Activated T-cell treated with anti-CD3 and anti-CD28 coated beads, Interleukin-2, amount 50 U/mL, for 72 hours (primary cell): Measurements from ENCODE around the gene SULF2. TPM values are rescaled to one million over a fixed set of nuclear protein-coding genes. Genes with fewer than 3 reads are reported as not detected.

Source experiments
- ATAC-seq, 2 donors: fragments of 150-1000 bp; cut with Tn5 transposase; replicated peaks in 1 of 2; 2 replicates each; pipeline ENCODE4 v1.10.0; 2021; ENCODE audit warnings: moderate library complexity in 2 of 2, mild to moderate bottlenecking in 1 of 2
- DNase-seq, 2 donors: peaks; one replicate each; pipeline ENCODE4 v3.0.0; 2021 to 2022; ENCODE audit warnings: mixed read lengths in 1 of 2
- H3K27ac Mint-ChIP-seq: one replicate; pipeline ENCODE4 v1.8.0; 2022; ENCODE audit warnings: mild to moderate bottlenecking, moderate library complexity, mixed read lengths
- H3K27me3 Mint-ChIP-seq: one replicate; pipeline ENCODE4 v1.8.0; 2022; ENCODE audit warnings: low read depth, mixed read lengths
- H3K36me3 Mint-ChIP-seq, 2 donors: one replicate each; pipeline ENCODE4 v1.8.0; 2022; ENCODE audit warnings: mixed read lengths in 2 of 2, mild to moderate bottlenecking in 1 of 2; ENCODE audit not compliant: insufficient read depth in 2 of 2
- H3K4me1 Mint-ChIP-seq: one replicate; pipeline ENCODE4 v1.8.0; 2022; ENCODE audit warnings: low read depth, mixed read lengths
- H3K4me3 Mint-ChIP-seq, 2 donors: one replicate each; pipeline ENCODE4 v1.8.0; 2022; ENCODE audit warnings: mild to moderate bottlenecking in 2 of 2, mixed read lengths in 2 of 2, moderate library complexity in 2 of 2
- H3K9me3 Mint-ChIP-seq, 2 donors: one replicate each; pipeline ENCODE4 v1.8.0; 2022; ENCODE audit warnings: mixed read lengths in 2 of 2
- total RNA-seq, 2 donors: library from RNA; stranded (reverse); gene quantifications; one replicate each; pipeline ENCODE4 v1.2.3, GENCODE V29; 2022

SULF2 gene
- total RNA-seq, 2 donors from 2014 or later: 0.65 to 0.72 TPM

DNA sequence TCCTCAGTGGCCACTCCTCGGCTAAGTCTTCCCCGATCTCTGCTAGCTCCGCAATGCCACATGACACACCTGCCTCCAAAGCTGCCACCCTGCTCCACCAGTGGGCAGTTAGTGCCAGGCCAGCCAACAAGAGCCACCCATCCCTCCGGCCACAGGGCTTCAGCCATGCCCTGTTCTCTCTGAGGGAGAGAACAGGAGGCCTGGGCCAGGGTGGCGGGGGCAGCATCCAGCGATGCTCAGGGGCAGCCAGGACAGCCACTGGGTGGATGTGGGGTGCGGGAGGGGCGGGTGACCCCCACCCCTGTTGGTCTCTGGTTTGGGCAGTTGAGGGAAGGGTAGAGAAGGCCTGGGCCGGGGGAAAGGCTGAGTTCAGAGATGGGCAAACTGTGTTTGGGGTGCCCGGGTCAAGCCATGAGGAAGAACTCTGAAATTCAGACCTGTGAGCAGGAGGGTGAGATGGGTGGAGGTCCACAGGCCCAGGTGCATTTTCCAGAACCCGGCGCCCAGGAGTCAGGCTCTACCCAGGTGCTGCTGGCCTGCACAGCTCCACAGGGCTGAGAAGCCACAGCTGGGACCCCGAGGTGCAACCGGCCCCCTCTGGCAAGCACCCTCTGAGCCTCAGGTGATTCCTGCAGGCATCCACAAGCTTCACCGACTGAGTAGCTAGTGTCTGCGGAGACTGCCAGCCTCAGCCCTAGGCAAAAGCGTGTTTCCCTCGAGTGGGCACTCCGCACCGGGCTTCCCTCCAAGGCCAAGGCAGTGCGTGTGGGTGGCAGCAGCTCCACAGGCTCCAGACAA lies 91.1 kb downstream of the SULF2 start:
- H3K9me3 Mint-ChIP-seq: no peaks in the 10 kb centered on the region
- H3K36me3 Mint-ChIP-seq: no peaks in the 10 kb centered on the region
- no peak for ATAC-seq

DNA sequence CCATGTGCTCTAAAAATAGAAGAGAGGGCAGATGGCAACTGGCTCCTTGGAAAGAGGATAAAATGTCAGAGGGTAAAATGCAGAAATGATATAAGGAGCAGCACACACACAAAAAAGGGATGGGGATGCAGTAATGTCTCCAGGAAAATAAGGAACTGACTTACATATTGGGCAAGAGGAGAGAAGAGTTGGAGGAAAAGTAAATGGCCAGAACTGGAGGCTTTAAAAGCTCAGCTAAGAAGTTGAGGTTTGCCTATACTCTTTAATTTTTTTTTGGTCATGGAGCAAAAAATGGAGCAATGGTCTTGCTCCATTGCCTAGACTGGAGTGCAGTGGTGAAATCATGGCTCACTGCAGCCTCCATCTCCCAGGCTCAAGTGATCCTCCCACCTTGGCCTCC lies 93.7 kb downstream of the SULF2 start:
- DNase-seq (no peak), ATAC-seq (no peak)
- Mint-ChIP-seq H3K4me1 (peaks cover 13% of the 10 kb centered on the region), H3K27ac (no peak overlapping the region), H3K36me3 (no peaks in the 10 kb centered on the region), H3K9me3 (no peaks in the 10 kb centered on the region), H3K27me3 (no peaks in the 10 kb centered on the region), H3K4me3 (no peak overlapping the region)

More for the DNA sequence above, 91.1 kb downstream of the SULF2 start:
- H3K4me1 Mint-ChIP-seq: peaks cover 13% of the 10 kb centered on the region
- DNase-seq: no peak
- H3K4me3 Mint-ChIP-seq: no peak overlapping the region
- H3K27me3 Mint-ChIP-seq: no peaks in the 10 kb centered on the region
- no peak overlapping the region for H3K27ac Mint-ChIP-seq

DNA sequence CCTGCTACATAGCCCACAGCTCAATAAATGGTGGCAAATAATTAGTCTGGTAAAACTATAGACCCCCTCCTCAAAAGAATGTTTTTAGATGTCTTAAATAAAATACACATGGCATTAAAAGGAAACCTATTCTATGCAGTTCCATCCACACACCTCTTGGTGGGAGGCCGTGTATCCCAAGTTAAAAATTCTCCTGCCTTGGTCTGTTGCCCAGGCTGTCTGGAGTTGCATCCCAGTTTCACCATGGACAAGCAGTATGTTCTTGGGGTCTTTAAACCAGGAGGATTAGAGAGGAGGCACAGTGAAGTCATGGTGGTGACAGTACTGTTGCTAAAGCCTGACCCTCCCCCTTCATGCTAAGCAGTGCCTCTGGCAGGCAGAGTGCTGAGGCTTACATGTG lies 95.5 kb downstream of the SULF2 start:
- H3K9me3 Mint-ChIP-seq: no peaks in the 10 kb centered on the region
- H3K27ac Mint-ChIP-seq: no peak overlapping the region
- no peaks in the 10 kb centered on the region for H3K36me3 Mint-ChIP-seq
- H3K4me1 Mint-ChIP-seq: no peaks in the 10 kb centered on the region
- DNase-seq: no peak
- no peaks in the 10 kb centered on the region for H3K27me3 Mint-ChIP-seq
- ATAC-seq: no peak
- no peak overlapping the region for H3K4me3 Mint-ChIP-seq

DNA sequence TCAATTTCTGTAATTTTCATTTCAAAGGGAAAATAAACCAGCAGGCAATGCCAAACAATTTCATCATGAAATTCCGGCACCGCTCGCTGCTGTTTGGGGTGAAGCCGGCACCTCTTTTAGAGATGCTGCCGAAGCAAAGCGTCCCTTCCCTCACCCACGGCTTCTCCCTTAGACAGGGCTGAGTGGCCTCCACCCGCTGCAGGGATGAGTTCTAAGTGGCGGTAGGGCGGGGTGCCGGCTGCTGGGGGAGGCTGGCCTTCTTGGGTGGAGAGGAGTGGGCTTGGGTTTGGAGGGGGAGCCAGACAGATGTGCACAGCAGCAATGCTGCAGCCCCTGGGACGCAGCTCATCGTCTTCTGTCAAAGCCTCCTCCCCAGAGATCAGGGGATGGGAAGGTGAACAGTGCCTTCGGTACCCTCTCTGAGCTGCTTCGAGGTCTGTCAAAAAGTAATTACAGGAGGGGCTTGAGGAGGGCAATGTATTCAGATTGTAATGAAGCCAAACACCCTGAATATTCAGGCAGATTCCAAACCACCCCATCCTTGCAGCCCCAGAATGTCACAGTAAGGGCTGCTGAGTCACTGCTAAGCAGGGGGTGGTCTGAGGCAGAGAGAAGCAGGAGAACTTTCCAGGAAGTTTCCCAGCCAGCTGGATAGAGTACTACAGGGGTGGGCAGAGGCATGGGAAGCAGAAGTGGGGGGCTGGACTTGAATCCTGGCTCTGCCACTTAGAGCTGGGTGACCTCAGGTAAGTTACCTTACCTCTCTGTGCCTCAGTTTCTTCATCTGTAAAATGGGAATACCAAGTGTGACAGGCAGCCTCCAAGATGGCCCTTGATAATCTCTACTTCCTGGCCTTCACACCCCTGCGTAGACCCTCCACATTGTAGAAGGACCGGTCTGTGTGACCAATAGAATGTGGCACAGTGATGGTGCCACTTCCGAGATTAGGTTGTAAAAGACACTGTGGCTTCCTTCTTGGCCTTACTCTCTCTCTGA lies 96.6 kb downstream of the SULF2 start:
- Mint-ChIP-seq H3K4me1 (no peaks in the 10 kb centered on the region), H3K27ac (no peak overlapping the region), H3K27me3 (no peaks in the 10 kb centered on the region), H3K9me3 (no peaks in the 10 kb centered on the region), H3K36me3 (no peaks in the 10 kb centered on the region), H3K4me3 (no peak overlapping the region)
- ATAC-seq (no peak), DNase-seq (no peak)

DNA sequence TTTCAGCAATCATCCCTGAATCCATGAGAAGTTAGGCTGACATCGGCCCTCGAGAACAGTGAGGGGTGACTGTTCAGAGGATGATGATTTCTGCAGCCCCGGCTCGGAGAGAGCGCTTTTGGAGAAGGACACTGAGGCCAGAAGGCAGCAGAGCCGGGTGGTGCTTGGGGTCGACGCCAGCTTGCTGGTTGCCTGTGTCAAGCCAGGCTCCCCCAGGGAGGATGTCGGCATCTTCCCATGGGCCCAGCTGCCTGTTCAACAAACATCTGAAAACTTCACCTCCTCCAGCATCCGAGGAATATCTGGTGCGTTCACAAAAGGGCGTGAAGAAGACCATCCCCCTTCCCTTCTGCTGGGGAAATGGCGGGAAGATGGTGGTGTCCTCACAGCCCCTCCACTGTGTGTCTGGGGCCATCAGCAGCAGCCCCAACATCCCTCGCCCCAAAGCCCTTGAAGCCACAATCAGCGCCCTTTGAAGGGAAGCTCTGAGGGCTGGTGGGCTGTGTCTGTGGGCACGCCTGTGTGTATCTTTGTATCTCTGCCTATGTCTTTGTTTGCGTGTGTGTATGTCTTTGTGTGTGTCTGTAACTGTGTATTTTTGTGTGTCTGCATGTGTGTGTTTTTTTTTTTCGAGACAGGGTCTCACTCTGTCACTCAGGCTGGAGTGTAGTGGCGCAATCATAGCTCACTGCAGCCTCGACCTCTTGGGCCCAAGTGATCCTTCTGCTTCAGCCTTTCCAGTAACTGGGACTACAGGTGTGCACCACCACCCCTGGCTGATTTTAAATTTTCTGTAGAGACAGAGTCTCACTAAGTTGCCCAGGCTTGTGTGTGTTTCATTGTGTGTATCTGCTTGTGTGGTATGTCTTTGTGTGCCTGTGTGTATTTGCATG lies 97.9 kb downstream of the SULF2 start:
- DNase-seq: no peak

DNA sequence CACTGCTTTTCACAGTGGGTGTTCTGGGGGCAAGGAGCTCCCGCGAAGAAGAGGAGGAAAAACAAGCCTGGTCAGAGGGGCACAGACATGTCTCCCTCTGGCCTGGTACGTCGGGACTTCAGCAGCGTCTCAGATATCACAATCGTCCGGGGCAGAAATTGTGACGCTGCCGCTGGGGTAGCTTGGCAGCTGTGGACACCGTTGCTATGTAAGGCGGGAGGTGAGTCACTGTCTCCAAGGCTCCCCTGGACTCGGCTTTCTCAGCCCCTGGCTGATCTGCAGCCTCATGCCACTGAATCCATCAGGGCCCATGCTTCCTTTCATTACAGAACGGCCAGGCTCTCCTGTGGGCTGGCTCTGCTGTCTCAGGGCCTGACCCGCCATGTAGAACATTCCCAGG lies 98.7 kb downstream of the SULF2 start:
- DNase-seq (no peak), ATAC-seq (no peak)
- Mint-ChIP-seq H3K4me3 (no peak overlapping the region), H3K27me3 (no peaks in the 10 kb centered on the region), H3K9me3 (no peaks in the 10 kb centered on the region), H3K4me1 (no peaks in the 10 kb centered on the region), H3K27ac (no peak overlapping the region), H3K36me3 (no peaks in the 10 kb centered on the region)

More for the DNA sequence above, 97.9 kb downstream of the SULF2 start:
- ATAC-seq: no peak
- Mint-ChIP-seq H3K27ac (no peak overlapping the region), H3K36me3 (no peaks in the 10 kb centered on the region), H3K4me1 (no peaks in the 10 kb centered on the region), H3K4me3 (no peak overlapping the region), H3K9me3 (no peaks in the 10 kb centered on the region), H3K27me3 (no peaks in the 10 kb centered on the region)

DNA sequence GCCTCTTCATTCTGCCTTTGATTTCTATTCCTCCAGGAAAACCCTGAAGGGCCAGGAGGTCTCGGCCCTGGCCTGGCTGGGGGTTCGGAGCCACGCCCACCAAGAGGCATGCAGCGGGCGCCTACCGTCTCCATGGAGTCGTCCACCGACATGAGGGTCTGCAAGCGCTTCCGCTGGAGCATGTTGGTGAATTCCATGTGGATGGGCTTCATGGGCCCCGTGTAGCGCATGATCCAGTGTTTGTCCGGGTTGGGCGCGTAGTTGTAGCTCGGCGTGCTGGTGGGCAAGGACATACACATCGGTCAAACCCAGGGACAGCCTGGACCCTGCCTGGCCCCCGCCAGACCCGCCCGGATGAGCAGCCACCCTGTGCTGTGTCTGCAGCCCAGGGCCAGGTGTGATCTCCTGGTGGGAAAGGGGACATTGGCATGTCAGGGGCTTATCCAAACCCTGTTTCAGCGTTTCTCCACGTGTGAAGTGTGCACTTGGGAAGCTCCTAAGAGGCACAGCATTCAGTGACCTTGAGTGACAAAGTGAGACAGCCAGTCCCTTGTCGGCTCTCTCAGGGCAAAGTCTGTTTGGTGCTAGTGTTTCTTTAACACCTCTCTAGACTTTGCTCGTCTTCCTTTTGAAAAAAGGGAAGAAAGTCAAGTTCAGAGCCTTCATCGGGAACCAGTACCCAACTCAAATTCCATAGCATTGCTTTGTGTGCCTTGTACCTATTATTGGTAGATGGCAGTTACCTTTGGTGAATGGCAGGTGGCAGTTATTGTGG lies 100.8 kb downstream of the SULF2 start:
- no peak for DNase-seq
- Mint-ChIP-seq H3K36me3 (no peaks in the 10 kb centered on the region), H3K27ac (no peak overlapping the region), H3K27me3 (no peaks in the 10 kb centered on the region), H3K4me3 (no peak overlapping the region), H3K9me3 (no peaks in the 10 kb centered on the region), H3K4me1 (no peaks in the 10 kb centered on the region)
- ATAC-seq: no peak

DNA sequence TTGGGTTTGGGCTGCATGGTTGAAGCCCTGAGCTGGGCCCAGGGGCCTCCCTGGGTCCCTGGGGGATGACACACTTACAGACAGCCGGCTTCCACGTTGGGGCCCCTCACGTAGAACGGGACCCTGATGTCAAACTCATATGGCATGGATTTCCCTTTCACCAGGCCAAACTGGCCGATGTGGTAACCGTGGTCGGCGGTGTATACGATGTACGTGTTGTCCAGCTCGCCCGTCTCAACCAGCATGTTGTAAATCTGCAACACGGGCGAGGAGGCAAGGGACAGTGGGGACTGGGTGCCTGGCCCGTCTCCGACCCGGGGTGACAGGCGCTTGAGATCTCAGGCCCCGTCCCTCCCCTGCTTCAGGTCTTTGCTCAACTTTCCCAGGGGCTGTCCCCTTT lies 102.4 kb downstream of the SULF2 start:
- H3K36me3 Mint-ChIP-seq: no peaks in the 10 kb centered on the region
- no peaks in the 10 kb centered on the region for H3K4me1 Mint-ChIP-seq
- H3K27me3 Mint-ChIP-seq: no peaks in the 10 kb centered on the region
- no peak overlapping the region for H3K4me3 Mint-ChIP-seq
- no peak for ATAC-seq
- DNase-seq: no peak
- no peaks in the 10 kb centered on the region for H3K9me3 Mint-ChIP-seq
- H3K27ac Mint-ChIP-seq: no peak overlapping the region

DNA sequence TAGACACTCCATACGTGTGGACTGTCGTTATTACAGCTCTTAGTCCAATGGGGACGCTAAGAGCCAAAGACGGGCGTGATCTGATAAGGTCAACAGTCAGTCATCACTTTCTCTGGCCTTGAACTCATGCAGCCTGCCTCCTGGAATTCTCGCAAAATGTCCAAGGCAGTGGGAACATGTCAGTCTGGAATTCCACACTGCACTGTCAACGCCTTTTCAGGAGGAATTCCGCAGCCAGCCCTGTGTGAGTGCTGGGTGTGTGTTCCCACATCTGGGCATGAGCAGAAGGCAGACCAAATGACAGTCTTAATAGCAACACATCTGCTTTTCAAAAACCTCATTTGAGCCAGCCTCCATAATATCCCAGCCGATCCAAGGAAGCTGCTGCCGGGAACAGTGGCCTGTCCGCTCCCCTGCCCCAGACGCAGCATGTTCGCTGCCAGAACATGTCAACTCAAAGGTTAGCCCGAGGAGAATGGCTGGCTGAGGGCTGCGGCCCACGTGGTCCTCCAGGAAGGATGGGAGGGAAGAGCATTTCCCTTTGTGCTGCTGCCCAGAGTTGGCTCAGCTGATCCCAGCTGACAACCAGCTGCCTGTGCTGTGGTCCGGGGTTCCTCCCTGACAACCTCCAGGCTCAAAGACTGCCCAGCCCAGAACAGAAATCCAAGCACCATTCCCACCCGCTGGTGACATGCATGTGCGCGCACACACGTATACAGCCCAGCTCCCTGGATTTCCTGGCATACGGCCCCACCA lies 103.1 kb downstream of the SULF2 start:
- no peaks in the 10 kb centered on the region for H3K36me3 Mint-ChIP-seq
- no peak for ATAC-seq
- H3K4me1 Mint-ChIP-seq: no peaks in the 10 kb centered on the region
- no peaks in the 10 kb centered on the region for H3K27me3 Mint-ChIP-seq
- no peak overlapping the region for H3K4me3 Mint-ChIP-seq
- DNase-seq: no peak
- no peak overlapping the region for H3K27ac Mint-ChIP-seq
- no peaks in the 10 kb centered on the region for H3K9me3 Mint-ChIP-seq

DNA sequence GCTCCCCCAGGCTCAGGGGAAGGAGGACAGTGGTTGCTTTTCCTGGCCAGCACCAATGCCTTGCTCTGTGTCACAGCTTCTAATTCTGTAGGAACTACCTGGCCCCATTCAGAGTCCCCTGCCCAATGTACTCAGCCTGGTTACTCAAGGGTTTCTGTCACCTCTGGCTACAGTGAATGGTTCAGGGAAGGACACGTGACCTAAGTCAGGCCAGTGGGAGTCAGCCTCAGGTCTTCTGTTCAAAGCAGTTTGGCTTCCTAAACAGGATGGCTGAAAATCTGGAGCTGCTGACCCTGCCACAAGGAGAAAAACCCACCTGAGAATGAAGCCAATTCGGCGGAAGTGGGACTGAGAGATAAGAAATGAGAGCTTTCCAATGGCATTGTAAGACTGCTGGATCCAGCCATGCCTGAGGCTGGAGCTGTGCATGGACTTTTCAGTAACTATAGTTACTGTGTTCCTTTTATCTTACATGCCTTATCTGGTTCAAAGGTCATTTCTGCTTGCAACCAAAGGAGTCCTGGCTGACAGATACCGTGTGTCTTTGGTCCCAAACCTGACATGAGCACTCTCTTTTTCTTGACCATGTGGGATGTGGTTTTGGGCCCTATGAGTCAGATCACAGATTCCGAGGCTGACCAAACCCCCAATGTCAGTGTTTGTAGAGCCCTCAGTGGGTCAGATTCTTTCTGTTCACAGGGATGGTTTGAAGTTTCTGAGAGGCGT lies 104.3 kb downstream of the SULF2 start:
- no peak for ATAC-seq
- Mint-ChIP-seq H3K36me3 (no peaks in the 10 kb centered on the region), H3K4me1 (no peaks in the 10 kb centered on the region), H3K9me3 (no peaks in the 10 kb centered on the region), H3K4me3 (no peak overlapping the region), H3K27ac (no peak overlapping the region), H3K27me3 (no peaks in the 10 kb centered on the region)
- no peak for DNase-seq

DNA sequence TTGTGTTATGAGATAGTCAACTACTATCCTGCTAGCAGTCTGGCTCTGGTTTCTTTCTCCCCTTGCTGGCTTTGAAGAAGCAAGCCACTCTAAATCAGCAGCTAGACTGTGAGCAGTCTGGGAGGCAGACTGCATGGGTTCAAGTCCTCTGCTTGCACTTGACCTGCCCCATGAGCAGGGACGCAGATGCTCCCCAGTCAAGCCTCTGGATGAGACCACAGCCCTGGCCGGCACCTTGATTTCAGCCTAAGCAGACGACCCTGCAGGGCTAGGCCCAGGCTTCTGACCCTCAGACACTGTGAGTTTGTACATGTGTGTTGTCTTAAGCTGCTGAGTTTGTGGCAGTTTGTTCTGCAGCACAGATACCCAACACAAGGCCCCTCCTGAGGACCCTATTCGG lies 105.8 kb downstream of the SULF2 start:
- Mint-ChIP-seq H3K4me3 (no peak overlapping the region), H3K36me3 (no peaks in the 10 kb centered on the region), H3K27ac (no peak overlapping the region), H3K27me3 (no peaks in the 10 kb centered on the region), H3K9me3 (no peaks in the 10 kb centered on the region), H3K4me1 (no peaks in the 10 kb centered on the region)
- DNase-seq (no peak), ATAC-seq (no peak)
